Stimulated activated CD4-positive, alpha-beta T cell treated with anti-CD3 and anti-CD28 coated beads, Interleukin-2, amount 100 ng/mL, for 4 hours (primary cell): ENCODE measurements around the gene TLL2.
"Not testable (repeated sequence)": the region's sequence is repeated elsewhere in the genome, so short reads cannot be mapped to it uniquely, and the experiment has no call there.

Source experiments
- DNase-seq: peaks from one replicate; pipeline ENCODE4 v3.0.0-alpha.2; 2020; ENCODE audit warnings: low read depth

TLL2 gene

DNA sequence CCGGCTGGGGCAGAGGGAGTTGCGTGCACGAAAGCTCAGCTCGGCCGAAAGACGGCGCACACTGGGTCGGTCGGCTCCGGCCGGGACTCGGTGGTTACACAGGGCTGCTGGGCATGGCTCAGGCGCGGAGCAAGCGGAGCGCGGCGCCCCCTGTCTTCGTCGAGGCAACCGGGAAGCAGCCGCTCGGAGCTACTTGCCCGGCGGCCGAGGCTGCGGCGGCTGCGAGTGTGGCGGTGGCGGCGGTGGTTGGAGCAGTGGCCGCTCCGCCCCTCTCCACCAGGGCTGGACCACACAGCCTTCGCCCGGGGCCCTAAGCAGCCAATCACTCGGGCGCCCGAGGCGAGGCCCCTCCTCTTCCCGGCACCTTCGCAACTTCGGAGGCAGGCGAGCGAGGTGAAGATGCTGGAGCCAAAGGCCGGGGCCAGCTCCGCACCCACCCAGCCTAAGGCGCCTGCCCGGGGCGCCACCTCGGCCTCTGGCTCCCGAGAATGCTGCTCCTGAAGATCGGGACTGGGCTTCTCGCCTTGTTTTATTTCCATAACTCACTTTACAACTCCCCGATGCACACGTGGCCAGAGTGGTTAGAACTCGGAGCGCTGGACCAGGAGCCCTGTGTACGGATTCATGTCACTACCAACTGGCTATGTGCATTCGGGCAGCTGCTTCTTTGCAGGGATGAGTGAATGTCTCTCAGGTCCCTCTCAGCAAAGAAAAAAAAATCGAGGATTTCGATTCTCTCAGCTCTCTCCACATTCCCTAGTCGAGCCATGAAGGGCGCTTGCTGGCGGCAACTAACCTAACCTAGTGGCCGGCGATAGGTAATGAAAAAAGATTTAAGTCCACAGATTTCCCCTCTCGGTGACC, at the start of gene TLL2:
Gene TLL2, minus strand, starts transcription at position 229 of the 864 bp plus-strand sequence. CDS start 241 bp downstream, outside the sequence.
- DNase-seq, result peak; percentile 4

DNA sequence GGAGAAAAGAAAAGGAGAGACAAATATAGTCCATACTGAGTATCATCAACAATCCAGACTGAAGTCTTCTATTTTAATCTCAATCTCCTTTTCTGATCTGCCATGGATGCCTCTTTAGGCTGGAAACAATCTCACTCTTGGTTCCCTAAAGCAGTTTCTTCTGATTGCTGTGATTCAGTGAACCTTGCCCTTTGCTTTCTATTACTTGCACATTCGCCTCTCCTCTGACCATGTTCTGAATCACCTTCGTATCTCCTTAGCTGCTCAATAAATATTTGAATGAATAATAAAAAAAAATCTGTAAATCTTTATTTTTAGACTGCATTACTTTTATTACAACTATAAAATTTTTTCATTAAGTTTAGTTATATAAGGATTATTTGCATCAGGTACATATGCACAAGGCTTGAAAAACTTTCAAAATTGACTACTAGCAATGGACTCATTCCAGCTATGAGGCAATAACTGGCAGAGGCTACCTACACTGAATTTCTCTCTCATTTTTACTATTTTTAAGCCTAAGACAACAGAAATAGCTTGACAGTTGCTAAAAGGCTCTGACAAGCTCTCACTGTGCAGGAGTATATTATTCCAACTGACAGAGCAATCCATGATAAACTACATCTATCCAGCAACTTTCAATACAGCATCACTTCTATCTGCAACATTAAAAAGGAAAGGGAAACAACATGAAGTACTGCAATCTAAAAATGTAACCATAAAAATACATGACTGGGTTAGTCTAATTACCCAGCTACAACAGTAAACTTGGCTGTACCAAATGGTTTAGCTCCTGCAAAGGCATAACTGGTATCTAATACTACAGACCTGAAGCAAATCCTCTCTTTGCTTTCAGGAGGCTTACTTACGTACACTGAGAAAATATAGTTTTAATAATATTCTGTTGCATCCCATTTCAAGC, 47.5 kb upstream of the TLL2 start:
- no peak for DNase-seq

DNA sequence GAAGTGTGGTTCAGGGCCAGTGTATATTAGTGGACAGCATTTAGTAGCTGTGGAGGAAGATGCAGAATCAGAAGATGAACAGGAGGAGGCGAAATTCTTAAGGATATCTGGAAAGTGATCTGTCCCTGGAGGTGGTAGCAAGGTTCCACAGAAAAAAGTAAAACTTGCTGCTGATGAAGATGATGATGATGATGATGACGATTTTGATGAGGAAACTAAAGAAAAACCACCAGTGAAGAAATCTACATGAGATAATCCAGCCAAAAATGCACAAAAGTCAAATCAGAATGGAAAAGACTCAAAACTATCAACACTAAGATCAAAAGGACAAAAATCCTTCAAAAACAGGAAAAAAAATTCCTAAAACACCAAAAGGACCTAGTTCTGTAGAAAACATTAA, 46.8 kb upstream of the TLL2 start:
- no peak for DNase-seq

DNA sequence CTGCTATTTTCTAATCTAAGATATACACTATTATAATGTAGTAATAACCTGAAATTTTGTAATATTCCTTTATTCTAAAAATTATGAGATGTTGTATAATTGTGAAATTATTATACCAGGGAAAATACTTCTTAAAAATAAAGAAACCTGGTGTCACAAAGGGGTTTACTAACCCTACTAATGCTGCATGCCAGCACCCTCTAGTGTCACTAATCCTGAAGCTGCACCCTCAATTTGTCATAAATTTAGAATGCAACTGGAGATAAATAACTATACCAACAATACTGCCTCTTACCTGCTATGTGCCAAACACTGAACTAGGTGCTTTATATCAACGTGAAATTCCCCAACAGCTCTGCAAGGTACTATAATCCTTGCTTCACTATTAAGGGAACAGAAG, 42.3 kb upstream of the TLL2 start:
- no peak for DNase-seq

DNA sequence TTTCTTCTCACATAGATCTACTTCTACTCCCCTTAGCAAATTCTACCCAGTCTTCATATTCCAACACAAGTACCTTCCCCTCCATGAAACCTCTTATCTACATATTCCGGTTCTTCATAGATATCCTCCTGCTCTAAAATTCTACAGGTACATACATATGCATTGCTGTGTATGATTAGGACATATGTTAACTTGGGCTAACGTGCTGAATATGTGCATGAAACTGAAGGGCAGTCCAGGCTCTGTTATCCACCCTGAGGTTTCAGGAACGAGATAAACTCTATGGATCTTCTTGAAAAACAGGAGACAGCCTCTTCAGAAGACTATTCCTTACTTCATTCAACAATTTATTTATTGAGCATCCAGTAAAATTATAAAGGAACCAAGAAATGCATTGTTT, 41.6 kb upstream of the TLL2 start:
- no peak for DNase-seq

DNA sequence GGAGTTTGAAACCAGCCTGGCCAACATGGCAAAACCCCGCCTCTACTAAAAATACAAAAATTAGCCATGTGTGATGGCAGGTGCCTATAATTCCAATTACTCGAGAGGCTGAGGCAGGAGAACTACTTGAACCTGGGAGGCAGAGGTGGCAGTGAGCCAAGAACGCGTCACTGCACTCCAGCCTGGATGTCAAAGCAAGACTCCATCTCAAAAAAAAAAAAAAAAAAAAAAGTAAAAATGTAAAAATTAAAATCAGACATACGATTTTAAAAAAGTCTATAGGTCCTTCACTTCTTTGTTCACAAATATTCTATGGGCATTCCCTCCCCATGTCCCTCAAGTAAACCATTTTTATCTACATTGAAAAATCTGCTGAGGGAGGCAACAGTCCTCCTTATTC, 34.9 kb upstream of the TLL2 start:
- no peak for DNase-seq

DNA sequence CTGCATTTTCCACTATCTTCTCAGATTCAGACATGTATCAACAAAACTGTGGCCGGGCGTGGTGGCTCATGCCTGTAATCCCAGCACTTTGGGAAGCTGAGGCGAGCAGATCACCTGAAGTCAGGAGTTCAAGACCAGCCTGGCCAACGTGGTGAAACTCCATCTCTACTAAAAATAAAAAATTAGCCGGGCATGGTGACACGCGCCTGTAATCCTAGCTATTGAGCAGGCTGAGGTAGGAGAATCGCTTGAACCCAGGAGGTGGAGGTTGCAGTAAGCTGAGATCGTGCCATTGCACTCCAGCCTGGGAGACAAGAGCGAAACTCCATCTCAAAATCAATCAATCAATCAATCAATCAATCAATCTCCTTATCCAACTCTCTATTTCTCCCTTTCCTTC, 31.8 kb upstream of the TLL2 start:
- not testable (repeated sequence) for DNase-seq

DNA sequence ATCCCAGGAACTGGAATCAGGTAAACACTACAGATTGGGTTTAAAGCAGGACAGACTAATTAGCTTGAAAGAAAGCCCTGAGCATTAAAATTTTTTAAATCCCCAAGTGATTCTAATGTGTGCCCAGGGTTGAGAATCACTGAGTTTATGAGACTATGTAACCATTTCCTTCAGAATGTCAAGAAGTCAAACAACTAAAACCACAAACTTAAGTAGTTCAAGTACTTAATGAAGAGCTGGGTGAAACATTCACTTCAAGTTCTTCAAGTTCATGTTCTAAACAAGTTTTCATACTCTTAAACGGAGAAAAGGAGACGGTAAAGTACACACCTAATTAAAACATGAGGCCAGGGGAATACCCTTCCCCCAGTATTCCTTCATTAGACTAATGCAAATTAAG, 28.2 kb upstream of the TLL2 start:
- no peak for DNase-seq

DNA sequence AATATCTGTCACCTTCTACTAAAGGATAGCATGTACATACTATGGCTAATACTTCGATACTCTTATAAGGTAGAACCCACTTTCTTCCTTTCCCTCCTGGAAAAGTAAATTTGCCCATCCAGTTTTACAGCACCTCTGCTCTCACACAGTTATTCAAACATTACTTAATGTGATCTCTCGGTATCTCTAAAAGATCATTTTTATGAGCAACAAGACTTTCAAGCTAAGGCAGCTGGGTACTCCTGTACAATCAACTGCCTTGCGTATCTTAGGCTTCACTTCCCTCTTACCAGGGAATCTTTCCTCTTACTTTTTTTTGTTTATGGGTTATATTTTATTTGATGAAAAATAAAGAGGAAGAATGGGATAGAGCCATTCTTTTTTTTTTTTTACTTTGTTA, 26.5 kb upstream of the TLL2 start:
- DNase-seq, result no peak

DNA sequence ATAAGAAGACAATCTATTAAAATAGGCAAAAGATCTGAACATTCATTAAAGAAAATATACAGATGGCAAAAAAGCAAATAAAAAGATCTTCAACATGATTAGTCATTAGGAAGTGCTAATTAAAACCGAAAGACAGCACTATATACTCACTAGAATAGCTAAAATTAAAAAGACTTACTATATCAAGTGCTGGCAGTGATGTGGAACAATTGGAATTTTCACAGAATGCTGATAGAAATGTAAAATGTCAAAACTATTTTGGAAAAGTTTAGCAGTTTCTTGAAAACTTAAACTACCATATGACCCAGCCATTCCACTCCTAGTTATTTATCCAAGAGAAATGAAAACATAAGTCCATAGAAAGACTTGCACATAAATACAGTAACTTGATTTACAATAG, 25.0 kb upstream of the TLL2 start:
- DNase-seq, result no peak

DNA sequence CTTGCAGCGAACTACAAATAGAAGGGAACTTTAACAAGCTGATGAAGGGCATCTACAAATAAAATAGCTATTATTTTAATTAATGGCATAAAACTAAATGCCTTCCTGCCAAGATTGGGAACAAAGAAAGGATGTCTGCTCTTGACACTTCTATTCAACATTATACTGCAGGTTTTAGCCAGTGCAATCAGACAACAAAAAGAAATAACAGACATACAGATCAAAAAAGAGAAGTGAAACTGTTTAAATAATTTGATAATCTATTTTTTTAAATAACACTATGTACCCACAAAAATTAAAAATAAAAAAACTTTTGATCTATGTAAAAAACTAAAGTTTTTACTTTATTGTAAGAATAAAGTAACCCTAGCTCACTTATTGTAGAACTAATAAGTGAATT, 22.4 kb upstream of the TLL2 start:
- no peak for DNase-seq

DNA sequence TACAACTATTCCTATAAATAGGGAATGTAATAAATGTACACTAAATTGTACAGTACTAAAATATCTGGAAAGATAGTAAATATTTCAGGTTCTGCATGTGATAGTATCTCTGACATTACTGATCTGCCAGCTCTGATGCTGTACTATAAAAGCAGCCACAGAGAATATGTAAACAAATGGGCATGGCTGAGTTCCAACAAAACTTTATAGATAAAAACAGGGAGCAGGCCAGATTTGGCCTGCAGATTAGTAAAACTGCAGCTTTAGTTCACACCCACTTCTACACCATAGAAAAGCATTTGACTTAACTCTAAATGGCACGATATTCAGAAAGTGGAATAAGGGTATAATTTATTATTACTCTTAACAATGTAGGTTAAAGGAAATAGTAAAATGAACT, 18.8 kb upstream of the TLL2 start:
- DNase-seq, result no peak

DNA sequence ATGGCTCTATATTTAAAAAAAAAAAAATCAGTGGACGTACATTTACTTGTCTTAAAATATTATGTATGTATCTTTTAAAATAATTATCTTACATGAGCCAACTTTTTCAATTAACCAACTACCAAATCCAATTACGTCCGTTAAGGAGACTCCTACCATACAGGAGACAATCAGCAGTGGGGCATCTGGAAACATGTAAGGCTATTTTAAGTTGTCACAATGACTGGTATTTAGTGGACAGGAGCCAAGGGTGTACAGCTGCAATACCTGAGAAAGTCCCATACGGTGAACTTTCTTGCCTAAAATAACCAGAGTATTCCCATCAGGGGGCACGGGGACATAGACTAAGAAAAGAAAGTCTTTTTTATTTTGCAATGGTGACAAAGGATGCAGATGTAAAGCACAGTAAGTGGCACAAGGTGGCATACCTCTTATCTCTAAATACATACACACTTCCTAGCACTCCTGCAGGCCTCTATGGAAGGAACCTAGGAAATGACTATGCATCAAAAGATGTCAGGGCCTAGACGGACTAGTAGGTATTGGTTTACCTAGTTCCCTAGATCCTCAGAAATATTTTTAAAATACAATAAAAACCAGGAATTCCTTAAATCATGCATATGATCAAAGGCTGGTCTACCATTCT, 16.0 kb upstream of the TLL2 start:
- DNase-seq, result no peak

DNA sequence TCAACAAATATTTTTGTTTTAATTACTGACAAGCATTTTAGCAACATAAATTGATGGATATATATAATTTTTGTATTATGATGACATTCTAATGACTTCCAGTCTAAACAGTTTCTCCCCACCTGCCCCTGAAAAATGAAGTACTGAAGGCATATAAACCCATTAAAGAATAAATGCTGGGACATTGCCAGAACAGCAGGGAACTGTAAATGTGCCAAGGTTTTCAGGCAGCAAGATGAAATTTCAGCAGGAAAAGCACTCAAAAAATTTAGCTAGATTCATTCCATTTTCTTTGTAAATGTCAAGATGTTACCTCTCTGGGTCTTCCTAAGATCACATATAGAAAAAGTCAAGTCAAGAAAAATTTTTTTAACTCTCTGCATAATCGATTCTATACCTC, 11.0 kb upstream of the TLL2 start:
- no peak for DNase-seq

DNA sequence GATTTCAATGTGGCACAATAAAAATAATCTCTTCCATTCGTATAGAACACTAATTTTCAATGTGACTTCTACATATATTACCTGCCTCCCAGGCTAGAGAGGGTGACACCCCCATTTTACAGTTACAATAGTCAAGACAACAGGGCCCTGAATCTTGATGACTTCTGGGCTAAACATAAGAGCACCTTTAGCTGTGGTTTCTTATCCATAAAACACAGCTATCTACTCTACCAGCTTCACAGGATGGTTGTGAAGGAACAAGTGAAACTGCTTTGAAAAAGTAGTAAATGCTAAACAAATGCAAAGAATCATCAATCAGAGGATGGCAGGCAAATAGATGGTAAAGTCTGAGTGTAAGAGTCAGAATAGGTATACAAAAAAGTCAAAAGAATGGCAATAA, 3.6 kb upstream of the TLL2 start:
- DNase-seq, result no peak

DNA sequence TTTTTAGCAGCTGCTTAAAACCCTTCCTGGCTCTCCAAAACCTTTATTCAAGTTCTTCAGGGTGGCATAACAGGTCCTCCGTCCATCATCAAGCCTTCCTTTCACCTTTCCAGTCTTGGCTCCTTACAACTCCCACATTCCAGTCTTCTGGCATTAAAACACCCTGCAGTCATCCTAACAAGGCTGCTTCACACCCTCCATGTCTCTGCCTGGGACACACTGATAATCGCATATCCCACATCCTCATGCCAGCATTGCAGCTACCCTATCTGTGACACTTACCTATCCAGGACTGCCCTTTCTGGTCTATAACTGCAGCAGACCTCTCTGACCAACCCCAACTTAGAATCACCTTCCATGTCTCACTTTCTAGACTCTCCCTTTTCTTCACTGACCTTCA, 2.6 kb upstream of the TLL2 start:
- DNase-seq, result no peak

DNA sequence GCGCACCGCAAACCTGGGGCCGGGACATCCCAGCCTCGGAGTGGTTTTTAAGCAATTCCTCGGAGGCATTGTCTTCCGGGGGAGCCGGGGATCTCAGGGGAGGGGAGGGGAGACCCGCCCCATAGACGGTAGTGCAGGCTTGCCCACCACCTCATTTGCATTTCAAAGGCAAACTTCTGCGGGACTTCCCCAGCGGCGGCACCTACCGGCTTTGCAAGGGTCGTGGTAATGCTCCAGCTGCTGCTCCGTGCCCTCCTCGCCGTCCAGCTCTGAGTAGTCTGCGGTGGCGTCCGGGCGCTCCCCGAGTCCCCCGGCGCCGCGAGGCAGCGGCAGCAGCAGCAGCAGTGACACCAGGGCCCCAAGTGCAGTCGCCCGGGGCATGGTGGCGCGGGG, 425 bp downstream of the TLL2 start:
- peak; percentile 13 for DNase-seq

DNA sequence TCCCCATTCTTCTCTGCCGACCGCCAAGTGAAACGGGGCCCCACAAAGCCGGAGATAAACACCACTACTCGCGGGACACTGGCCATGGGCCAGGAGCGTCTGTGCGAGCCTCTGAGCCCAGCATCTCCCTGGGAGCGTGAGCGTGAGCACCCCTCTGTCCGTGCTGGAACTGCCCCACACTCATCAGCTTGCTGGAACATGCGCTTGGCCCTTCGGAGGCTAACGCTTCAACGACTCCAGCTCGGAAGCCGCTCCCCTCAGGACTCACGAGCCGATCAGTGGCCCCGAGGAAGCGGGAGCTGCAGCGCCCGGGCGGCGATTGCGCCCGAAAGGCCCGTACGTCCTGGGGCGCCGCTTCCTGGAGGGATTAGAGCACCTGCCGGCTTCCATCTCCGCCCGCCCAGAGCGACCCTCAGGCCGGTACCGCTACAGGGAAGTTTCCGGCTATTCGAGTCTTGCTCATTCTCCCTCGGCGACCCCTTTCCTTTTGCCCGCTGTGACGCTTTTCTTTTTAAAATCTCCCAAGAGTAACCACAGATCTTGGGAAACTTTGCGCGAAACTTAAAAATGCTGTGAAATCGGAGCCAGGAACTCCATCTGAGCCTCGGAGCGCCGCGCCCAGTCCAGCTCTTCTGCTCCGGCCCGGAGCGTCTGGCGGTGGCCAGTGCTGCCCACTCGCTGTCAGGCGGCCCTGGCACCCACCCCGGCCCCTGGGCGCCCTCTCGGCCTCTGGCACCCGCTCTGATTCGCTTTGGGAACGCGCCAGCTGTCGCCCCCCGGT, 1.0 kb downstream of the TLL2 start:
- DNase-seq, result no peak

DNA sequence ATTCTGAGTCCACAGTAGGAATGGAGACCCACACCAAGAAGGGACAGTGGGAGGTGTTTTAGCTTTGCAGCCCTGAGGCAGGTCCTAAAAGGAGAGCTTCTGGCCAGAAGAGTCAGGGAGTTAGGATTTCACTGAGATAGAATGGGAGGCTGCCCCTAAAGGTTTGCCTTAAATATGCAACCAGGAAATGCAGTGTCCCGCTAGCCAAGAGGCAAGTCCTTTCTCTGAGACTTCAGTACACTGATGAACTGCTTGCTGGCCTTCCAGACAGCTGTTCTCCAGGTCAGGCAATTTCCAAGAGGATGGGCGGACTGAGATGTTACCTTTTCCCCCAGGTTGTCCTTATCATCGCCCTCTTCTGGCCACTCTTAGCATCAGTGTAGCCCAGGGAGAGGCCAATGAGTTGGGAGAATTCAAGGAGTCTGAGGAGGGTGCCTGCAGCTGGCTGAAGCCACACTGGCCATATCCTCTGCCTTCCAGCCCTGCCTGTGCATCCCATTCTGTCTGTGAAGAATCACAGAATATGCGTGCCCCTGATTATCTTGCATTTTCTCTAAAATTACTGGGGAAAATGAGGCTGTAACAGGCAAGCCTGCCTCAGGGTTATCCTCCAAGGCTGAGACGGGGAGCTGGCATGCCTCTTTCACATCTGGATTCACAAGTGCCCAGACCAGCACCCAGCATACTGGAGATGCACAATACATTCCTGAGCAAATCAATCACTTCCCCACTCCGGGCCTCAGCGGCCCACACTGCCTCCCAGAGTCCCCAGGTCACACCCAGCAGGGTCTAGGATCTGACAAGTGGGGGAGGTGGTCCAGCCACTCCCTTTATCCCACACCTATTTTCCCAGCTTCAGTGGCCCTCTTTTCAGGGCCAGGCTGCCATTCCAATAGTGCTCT, 2.4 kb downstream of the TLL2 start:
- no peak for DNase-seq

DNA sequence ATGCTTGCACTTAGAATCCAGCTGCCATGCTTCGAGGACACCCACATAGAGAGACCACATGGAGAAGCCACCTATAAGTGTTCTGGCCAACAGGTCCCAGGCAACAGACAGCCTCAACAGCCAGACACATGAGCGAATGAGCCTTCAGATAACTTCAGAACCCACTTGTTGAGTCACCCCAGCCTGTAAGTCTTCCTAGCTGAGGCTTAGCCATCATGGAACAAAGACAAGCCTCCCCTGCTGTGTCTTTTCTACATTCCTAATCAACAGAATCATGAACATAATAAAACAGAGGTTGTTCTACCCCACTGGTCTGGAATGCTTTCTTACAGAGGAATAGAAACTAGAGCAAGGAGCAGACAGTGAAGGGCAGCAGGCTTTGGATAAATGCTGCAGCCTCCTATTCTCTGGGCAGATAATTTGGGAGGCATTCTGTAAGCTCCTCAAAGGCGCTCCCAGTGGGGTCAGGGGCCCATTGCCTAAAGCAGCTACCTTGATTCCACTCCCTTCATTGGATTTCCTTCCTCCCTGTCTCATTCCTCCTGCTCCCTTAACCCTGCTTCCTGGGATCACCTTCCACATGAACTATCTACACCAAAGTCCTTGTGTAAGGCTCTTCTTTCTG, 4.6 kb downstream of the TLL2 start:
- no peak for DNase-seq
